Naive B cell (primary cell): Measurements from ENCODE around the gene ZNF653. TPM values are rescaled to one million over a fixed set of nuclear protein-coding genes. Genes with fewer than 3 reads are reported as not detected.
"Not testable (repeated sequence)": the region's sequence is repeated elsewhere in the genome, so short reads cannot be mapped to it uniquely, and the experiment has no call there.

ENCODE experiments used
- ATAC-seq, 2 donors: fragments of 150-1000 bp; cut with Tn5 transposase; 2 replicates each; pipeline ENCODE4 v1.10.0; 2021; ENCODE audit warnings: low read depth in 2 of 2, mild to moderate bottlenecking in 2 of 2, moderate library complexity in 2 of 2
- DNase-seq: peaks from one replicate; pipeline ENCODE4 v3.0.0; 2022
- H3K27ac Mint-ChIP-seq, 6 donors: one replicate each; pipeline ENCODE4 v1.8.0; 2020 to 2022; ENCODE audit warnings: mild to moderate bottlenecking in 6 of 6, mixed read lengths in 6 of 6, moderate library complexity in 5 of 6, inconsistent platforms in 2 of 6
- H3K27me3 Mint-ChIP-seq, 3 donors: one replicate each; pipeline ENCODE4 v1.8.0; 2021 to 2022; ENCODE audit warnings: mixed read lengths in 3 of 3, mild to moderate bottlenecking in 1 of 3
- H3K36me3 Mint-ChIP-seq, 2 donors: one replicate each; pipeline ENCODE4 v1.8.0; 2020 to 2022; ENCODE audit warnings: mixed read lengths in 2 of 2, inconsistent platforms in 1 of 2, mild to moderate bottlenecking in 1 of 2
- H3K4me1 Mint-ChIP-seq, 3 donors: one replicate each; pipeline ENCODE4 v1.8.0; 2020 to 2022; ENCODE audit warnings: mixed read lengths in 3 of 3, inconsistent platforms in 1 of 3, mild to moderate bottlenecking in 1 of 3, moderate library complexity in 1 of 3
- H3K4me3 Mint-ChIP-seq, 8 donors: one replicate each; pipeline ENCODE4 v1.8.0; 2020 to 2022; ENCODE audit warnings: mild to moderate bottlenecking in 8 of 8, mixed read lengths in 8 of 8, moderate library complexity in 8 of 8, inconsistent platforms in 2 of 8
- H3K9me3 Mint-ChIP-seq, 7 donors: one replicate each; pipeline ENCODE4 v1.8.0; 2020 to 2022; ENCODE audit warnings: mixed read lengths in 7 of 7, mild to moderate bottlenecking in 5 of 7, inconsistent platforms in 2 of 7, moderate library complexity in 1 of 7
- polyA plus RNA-seq, 6 donors: library from polyadenylated mRNA; unstranded; fragments of 300-500 nt; fragmentation: Illumina TruSeq; gene quantifications; one replicate each; pipeline ENCODE4 v1.2.3, GENCODE V29; 2021; ENCODE audit warnings: low read depth in 6 of 6

The ZNF653 gene
- polyA plus RNA-seq, 6 donors from 2014 or later, result 1.0 to 3.6 (median 1.4) TPM; not detected in 1

GRCh38 chr19:11483366-11484111 is 22.1 kb downstream of the ZNF653 start:
- no peak overlapping the region for H3K27ac Mint-ChIP-seq

GRCh38 chr19:11482384-11483050 is 23.1 kb downstream of the ZNF653 start:
- ATAC-seq (peak; percentile 79 to 80), DNase-seq (peak; percentile 83)
- Mint-ChIP-seq H3K4me3 (peak overlapping the region; percentile 54 to 80 (median 70)), H3K27me3 (peaks cover 18 to 40% (median 40%) of the 10 kb centered on the region in 3 donors), H3K27ac (peak overlapping the region in 4 of 6 donors; percentile 54 to 93 (median 74)), H3K36me3 (peaks cover 0 to 10% of the 10 kb centered on the region in 2 donors), H3K4me1 (peaks cover 24 to 32% (median 26%) of the 10 kb centered on the region in 3 donors), H3K9me3 (peaks cover 0 to 5% (median 0%) of the 10 kb centered on the region in 7 donors)

More at GRCh38 chr19:11483366-11484111, 22.1 kb downstream of the ZNF653 start:
- no peak for DNase-seq
- Mint-ChIP-seq H3K4me1 (peaks cover 22 to 31% (median 23%) of the 10 kb centered on the region in 3 donors), H3K27me3 (peaks cover 15 to 35% (median 32%) of the 10 kb centered on the region in 3 donors), H3K36me3 (peaks cover 0 to 10% of the 10 kb centered on the region in 2 donors), H3K9me3 (peaks cover 0 to 5% (median 0%) of the 10 kb centered on the region in 7 donors), H3K4me3 (peak overlapping the region in 1 of 8 donors; percentile 62)
- ATAC-seq, result no peak

- ATAC-seq, result peak; percentile 42 to 55
- Mint-ChIP-seq H3K27me3 (peaks cover 18 to 46% (median 40%) of the 10 kb centered on the region in 3 donors), H3K4me1 (peaks cover 24 to 32% (median 26%) of the 10 kb centered on the region in 3 donors), H3K4me3 (peak overlapping the region in 7 of 8 donors; percentile 53 to 81 (median 71)), H3K36me3 (peaks cover 0 to 10% of the 10 kb centered on the region in 2 donors), H3K27ac (peak overlapping the region in 4 of 6 donors; percentile 54 to 93 (median 73)), H3K9me3 (peaks cover 0 to 5% (median 0%) of the 10 kb centered on the region in 7 donors)
- no peak for DNase-seq
Observed at GRCh38 chr19:11481534-11482383, 23.9 kb downstream of the ZNF653 start.

GRCh38 chr19:11480715-11481533 is 24.7 kb downstream of the ZNF653 start, which contains the start of gene ELAVL3:
ELAVL3 (minus strand) TSS chr19:11481046; CDS start chr19:11480608, 438 bp downstream.
- Mint-ChIP-seq H3K36me3 (peaks cover 3 to 10% of the 10 kb centered on the region in 2 donors), H3K27ac (peak within 1 kb of the TSS in 4 of 6 donors; percentile 24 to 86 (median 57)), H3K4me1 (peaks cover 24 to 32% (median 26%) of the 10 kb centered on the region in 3 donors), H3K4me3 (peak within 1 kb of the TSS; percentile 53 to 81 (median 74)), H3K9me3 (peaks cover 0 to 5% (median 0%) of the 10 kb centered on the region in 7 donors), H3K27me3 (peaks cover 18 to 52% (median 45%) of the 10 kb centered on the region in 3 donors)
- DNase-seq (no peak), ATAC-seq (no peak)

DNA sequence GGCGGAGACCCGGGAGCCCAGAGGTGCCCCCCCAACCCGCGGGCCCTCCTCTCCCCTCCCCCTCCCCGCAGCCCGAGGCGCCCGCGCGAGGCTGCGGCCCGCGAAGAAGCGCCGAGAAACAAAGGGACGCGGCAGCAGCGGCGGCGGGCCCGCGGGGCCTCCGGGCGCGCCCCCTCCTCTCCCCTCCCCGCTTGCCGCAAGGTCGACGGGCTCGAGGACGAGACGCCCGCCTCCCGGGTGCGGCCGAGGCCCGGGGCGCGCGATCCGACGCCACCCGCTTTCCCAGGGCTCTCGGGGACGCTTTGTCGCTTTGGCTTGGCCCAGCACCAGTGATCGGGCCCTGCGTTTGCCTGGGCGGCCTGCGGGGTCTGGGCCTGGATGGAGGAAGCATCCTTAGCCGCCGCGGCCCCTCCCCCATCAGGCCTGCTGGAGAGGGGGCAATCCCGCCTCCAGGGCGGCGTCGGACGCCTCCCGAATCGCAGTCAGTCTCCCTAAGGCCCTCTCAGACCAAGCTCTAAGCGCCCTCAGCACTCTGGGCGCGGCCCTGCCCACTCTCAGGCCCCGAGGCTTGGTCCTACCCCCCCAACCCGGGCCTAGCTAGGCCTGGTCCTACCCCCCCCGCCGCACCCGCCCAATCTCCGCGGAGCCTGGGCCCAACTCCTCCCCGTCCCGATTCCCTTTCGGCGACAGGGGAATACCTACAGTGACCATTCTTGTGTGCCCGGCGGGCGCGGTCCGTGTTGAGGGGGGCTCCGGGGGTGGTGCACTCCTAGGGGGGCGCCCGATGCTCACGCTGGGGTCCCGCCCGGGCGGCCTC is 25.5 kb downstream of the ZNF653 start:
- DNase-seq (no peak), ATAC-seq (no peak)
- H3K27me3 Mint-ChIP-seq, result peaks cover 16 to 57% (median 43%) of the 10 kb centered on the region in 3 donors
- H3K4me1 Mint-ChIP-seq, result peaks cover 24 to 32% (median 26%) of the 10 kb centered on the region in 3 donors
- peaks cover 0 to 5% (median 0%) of the 10 kb centered on the region in 7 donors for H3K9me3 Mint-ChIP-seq
- H3K36me3 Mint-ChIP-seq, result peaks cover 3 to 4% of the 10 kb centered on the region in 2 donors
- no peak overlapping the region for H3K4me3 Mint-ChIP-seq
- H3K27ac Mint-ChIP-seq, result peak overlapping the region in 1 of 6 donors; percentile 24

DNA sequence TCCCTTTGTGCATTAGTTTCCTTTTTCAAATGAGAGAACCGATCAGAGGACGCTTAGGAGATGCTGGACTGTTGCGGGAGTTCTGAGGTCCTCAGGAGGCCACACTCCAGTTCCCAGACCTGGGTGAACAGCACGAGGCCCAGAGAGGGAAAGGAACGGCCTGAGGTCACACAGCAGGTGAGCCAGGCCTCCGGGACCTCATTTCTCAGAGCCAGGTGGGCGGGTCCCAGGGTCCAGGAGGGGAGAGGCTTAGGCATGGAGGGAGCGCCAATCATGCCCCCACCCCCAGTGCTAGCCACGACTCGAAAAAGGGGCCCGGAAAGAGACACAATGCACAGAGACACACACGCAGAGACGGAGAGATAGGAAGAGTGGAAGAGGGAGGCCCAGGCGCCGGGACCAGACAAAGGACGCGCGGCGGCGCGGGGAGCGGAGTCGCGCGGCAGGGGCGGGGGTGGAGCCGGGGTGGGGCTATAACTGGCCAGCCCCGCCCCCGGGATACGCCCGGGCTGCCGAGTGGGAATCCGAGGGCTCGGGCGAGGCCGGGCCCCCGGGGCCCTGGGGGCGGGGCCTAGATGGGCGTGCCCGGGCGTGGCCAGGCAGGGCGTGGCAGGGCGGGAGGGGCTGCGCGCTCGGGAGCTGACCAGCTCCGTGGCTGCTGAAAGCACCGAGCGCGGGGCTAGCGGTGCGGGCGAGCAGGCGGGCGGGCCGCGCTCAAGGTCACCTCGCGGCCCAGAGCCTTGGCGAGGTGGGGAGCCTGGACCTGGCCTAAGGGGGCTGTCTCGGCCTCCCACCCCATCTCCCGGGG is 26.3 kb downstream of the ZNF653 start:
- peak overlapping the region in 3 of 8 donors; percentile 19 to 60 (median 54) for H3K4me3 Mint-ChIP-seq
- peaks cover 0 to 5% (median 0%) of the 10 kb centered on the region in 7 donors for H3K9me3 Mint-ChIP-seq
- peaks cover 0 to 4% of the 10 kb centered on the region in 2 donors for H3K36me3 Mint-ChIP-seq
- H3K27me3 Mint-ChIP-seq, result peaks cover 15 to 57% (median 40%) of the 10 kb centered on the region in 3 donors
- H3K27ac Mint-ChIP-seq, result peak overlapping the region in 3 of 6 donors; percentile 44 to 91 (median 73)
- ATAC-seq (no peak), DNase-seq (no peak)
- H3K4me1 Mint-ChIP-seq, result peaks cover 24 to 32% (median 26%) of the 10 kb centered on the region in 3 donors

DNA sequence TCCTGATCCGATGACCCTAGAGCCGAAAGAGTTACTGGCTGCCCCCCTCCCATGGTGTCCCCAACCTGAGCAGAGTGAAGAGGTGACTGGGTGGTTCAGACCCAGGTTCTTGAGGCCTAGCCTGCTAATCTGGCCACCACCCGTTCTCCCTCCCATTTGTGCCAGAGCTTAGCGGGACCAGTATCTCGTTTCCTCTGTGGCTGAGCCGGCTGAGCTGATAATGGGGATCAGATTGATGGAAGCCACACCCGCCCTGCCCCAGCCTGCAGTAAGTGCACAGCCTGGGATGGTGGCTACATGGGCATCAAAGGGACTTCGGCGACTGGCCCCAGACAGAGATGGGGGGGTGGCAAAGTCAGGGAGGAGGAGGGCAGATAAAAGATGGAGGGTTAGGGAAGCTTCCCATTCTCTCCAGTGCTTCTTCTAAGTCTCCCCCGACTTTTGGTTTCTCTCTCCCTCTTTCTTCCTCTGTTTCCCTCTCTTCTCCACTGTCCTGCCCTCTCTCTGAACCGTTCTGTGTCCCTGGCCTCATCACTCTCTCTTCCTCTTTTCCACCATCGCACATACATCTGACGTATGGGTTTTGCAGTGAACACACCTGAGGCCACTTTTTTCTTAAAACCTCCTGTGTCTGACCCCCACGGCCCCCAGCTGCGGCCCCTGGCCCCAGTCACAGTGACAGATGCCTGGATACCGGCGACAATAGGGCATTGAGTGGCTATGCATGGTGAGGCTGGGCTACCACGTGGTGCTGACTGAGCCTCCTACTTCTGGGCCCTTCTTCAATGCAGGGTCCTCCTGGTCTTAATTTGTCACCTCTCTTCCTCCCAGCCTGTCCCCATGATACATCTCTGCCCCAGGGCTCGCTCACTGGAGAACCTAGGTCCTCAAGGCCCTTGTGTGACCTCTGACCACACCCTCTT is 27.2 kb downstream of the ZNF653 start:
- DNase-seq, result peak; percentile 19
- Mint-ChIP-seq H3K4me1 (peaks cover 24 to 32% (median 26%) of the 10 kb centered on the region in 3 donors), H3K4me3 (peak overlapping the region in 4 of 8 donors; percentile 19 to 67 (median 57)), H3K27me3 (peaks cover 18 to 57% (median 40%) of the 10 kb centered on the region in 3 donors), H3K9me3 (peaks cover 0 to 5% (median 0%) of the 10 kb centered on the region in 7 donors), H3K27ac (peak overlapping the region in 2 of 6 donors; percentile 44 to 91), H3K36me3 (peaks cover 0 to 4% of the 10 kb centered on the region in 2 donors)
- peak in 1 of 2 donors; percentile 20 for ATAC-seq

DNA sequence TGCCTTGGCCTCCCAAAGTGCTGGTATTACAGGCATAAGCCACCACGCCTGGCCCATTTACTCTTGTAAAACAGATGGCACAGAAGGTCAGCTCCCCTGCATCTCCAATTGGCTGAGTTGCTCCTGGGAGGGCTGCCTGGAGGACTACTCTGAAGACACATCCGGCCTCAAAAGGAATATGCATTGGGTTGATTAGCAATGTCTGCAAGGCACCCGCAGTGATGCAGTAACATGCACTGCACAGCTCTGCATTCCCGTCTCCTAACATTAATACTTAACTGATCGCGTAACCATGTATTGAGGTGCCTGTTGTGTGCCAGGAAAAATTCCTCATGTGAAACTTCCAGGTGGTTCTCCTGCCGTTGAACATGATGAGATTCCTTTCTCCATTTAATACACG is 29.8 kb downstream of the ZNF653 start:
- Mint-ChIP-seq H3K36me3 (peaks cover 0 to 4% of the 10 kb centered on the region in 2 donors), H3K4me1 (peaks cover 9% of the 10 kb centered on the region in 3 donors), H3K27ac (no peak overlapping the region), H3K4me3 (no peak overlapping the region), H3K9me3 (peaks cover 0 to 7% (median 0%) of the 10 kb centered on the region in 7 donors), H3K27me3 (peaks cover 18 to 45% (median 35%) of the 10 kb centered on the region in 3 donors)
- DNase-seq (no peak), ATAC-seq (no peak)

GRCh38 chr19:11475343-11475742 is 30.3 kb downstream of the ZNF653 start:
- H3K4me3 Mint-ChIP-seq, DNase-seq, H3K36me3 Mint-ChIP-seq, H3K4me1 Mint-ChIP-seq, H3K27ac Mint-ChIP-seq, ATAC-seq, H3K9me3 Mint-ChIP-seq: not testable (repeated sequence)
- H3K27me3 Mint-ChIP-seq, result peaks cover 18 to 45% (median 35%) of the 10 kb centered on the region in 3 donors

- Mint-ChIP-seq H3K4me3 (no peak overlapping the region), H3K4me1 (peaks cover 3 to 4% (median 3%) of the 10 kb centered on the region in 3 donors), H3K27ac (no peak overlapping the region), H3K9me3 (peaks cover 0 to 3% (median 0%) of the 10 kb centered on the region in 7 donors), H3K36me3 (peaks cover 0 to 4% of the 10 kb centered on the region in 2 donors), H3K27me3 (peaks cover 17 to 42% (median 28%) of the 10 kb centered on the region in 3 donors)
- ATAC-seq, result no peak
- no peak for DNase-seq
Observed at GRCh38 chr19:11473725-11474124, 31.9 kb downstream of the ZNF653 start.
